ENCODE measurements around the gene IGFBPL1.

DNA sequence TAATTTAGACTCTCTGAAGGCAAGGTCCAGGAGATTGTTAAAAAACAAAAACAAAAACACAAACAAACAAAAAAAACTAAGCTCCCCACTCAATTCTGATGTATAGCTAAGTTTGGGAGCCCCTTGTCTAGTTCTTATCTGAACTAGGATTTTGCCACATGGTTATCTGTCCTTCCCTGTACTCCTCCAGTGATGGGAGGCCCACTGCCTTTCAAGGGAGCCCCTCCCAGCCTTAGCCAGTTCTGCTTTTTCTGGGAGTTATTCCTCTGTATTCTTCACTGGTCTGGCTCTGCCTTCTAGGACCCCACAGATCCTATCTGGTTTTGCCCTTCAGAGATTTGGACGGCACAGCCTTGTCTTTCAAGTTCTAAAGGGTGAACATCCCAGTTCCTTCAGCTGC, 33.8 kb downstream of the IGFBPL1 start:
- TF ChIP-seq, protein P1, sequence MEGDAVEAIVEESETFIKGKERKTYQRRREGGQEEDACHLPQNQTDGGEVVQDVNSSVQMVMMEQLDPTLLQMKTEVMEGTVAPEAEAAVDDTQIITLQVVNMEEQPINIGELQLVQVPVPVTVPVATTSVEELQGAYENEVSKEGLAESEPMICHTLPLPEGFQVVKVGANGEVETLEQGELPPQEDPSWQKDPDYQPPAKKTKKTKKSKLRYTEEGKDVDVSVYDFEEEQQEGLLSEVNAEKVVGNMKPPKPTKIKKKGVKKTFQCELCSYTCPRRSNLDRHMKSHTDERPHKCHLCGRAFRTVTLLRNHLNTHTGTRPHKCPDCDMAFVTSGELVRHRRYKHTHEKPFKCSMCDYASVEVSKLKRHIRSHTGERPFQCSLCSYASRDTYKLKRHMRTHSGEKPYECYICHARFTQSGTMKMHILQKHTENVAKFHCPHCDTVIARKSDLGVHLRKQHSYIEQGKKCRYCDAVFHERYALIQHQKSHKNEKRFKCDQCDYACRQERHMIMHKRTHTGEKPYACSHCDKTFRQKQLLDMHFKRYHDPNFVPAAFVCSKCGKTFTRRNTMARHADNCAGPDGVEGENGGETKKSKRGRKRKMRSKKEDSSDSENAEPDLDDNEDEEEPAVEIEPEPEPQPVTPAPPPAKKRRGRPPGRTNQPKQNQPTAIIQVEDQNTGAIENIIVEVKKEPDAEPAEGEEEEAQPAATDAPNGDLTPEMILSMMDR (IDR thresholded peaks at IDR 0.05) = no peak
- TF ChIP-seq TCF7L2 (IDR thresholded peaks at IDR 0.05; ENCODE audit: low read depth, low read length) (no peak), POLR2AphosphoS5 (IDR thresholded peaks at IDR 0.05; ENCODE audit: low read depth, low read length) (no peak), SIN3A (IDR thresholded peaks at IDR 0.05; ENCODE audit: borderline replicate concordance, insufficient read depth, low read depth, low read length) (no peak)

All from Panc1 (cell line).